DND-41 (cell line): ENCODE measurements around the gene AUTS2.

Experiments used
- EZH2 ChIP-seq: IDR thresholded peaks from 3 replicates; pipeline ENCODE4 v1.6.1; 2012; ENCODE audit warnings: borderline replicate concordance, low read depth, mild to moderate bottlenecking, moderate library complexity, low read length, inconsistent platforms; ENCODE audit not compliant: severe bottlenecking
- TF ChIP-seq, protein P1 (sequence below): IDR thresholded peaks from 2 replicates; pipeline ENCODE4 v1.5.1; 2012; ENCODE audit warnings: borderline replicate concordance, low read length, moderate library complexity, mild to moderate bottlenecking; ENCODE audit not compliant: poor library complexity, severe bottlenecking; ENCODE audit errors: extremely low read depth

DNA sequence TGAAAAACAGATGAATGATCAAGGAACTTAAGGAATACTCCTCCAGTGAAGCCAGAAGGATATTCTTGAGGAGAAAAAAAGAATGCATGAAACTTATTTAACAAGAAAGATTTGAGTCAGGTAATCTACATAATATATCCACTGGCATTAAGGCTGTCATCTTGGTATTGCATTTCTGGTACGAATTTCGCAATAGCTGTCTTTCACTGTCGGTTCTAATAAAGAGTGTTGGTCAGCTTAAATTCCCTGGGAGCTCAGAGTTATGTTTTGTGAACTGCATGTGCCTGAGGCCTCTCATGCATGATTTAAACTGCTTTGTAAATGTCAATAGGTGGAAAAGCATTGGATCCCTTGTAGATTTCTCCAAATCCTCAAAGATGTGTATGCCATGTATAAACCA lies 968.4 kb downstream of the AUTS2 start:
- TF ChIP-seq, protein P1, sequence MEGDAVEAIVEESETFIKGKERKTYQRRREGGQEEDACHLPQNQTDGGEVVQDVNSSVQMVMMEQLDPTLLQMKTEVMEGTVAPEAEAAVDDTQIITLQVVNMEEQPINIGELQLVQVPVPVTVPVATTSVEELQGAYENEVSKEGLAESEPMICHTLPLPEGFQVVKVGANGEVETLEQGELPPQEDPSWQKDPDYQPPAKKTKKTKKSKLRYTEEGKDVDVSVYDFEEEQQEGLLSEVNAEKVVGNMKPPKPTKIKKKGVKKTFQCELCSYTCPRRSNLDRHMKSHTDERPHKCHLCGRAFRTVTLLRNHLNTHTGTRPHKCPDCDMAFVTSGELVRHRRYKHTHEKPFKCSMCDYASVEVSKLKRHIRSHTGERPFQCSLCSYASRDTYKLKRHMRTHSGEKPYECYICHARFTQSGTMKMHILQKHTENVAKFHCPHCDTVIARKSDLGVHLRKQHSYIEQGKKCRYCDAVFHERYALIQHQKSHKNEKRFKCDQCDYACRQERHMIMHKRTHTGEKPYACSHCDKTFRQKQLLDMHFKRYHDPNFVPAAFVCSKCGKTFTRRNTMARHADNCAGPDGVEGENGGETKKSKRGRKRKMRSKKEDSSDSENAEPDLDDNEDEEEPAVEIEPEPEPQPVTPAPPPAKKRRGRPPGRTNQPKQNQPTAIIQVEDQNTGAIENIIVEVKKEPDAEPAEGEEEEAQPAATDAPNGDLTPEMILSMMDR = no peak
- TF ChIP-seq EZH2 = no peak
